Measurements from ENCODE around the gene SLC10A1. TPM values are rescaled to one million over a fixed set of nuclear protein-coding genes. Genes with fewer than 3 reads are reported as not detected.
"Not testable (repeated sequence)": the region's sequence is repeated elsewhere in the genome, so short reads cannot be mapped to it uniquely, and the experiment has no call there.

The SLC10A1 gene
- total RNA-seq, 2 donors from 2014 or later: not detected

GRCh38 chr14:69816216-69816615 is 19.2 kb upstream of the SLC10A1 start:
- Mint-ChIP-seq H3K27me3 (ENCODE audit: insufficient read depth) (peaks cover 1% of the 10 kb centered on the region), H3K36me3 (ENCODE audit: low read depth) (no peaks in the 10 kb centered on the region), H3K4me1 (no peaks in the 10 kb centered on the region), H3K4me3 (no peak overlapping the region), H3K9me3 (no peaks in the 10 kb centered on the region), H3K27ac (no peak overlapping the region)
- Histone ChIP-seq H3K27ac (ENCODE audit: low read depth, low read length) (no peak overlapping the region), H3K4me3 (ENCODE audit: low read length) (no peak overlapping the region), H3K36me3 (ENCODE audit: control insufficient read depth, insufficient read depth, low read length) (no peaks in the 10 kb centered on the region), H3K4me1 (ENCODE audit: control insufficient read depth, insufficient read depth, low read length) (no peaks in the 10 kb centered on the region), H3K27me3 (ENCODE audit: control insufficient read depth, insufficient read depth, low read length, poor library complexity, severe bottlenecking) (peaks cover 5% of the 10 kb centered on the region), H3K9ac (ENCODE audit: extremely low read depth, low read length, poor library complexity, severe bottlenecking) (no peak overlapping the region), H3K9me3 (ENCODE audit: control insufficient read depth, low read length) (no peaks in the 10 kb centered on the region)
- DNase-seq: no peak
- no peak for TF ChIP-seq CTCF (conservative IDR thresholded peaks at IDR 0.05)
- 96 to 100% methylated on average over 2 to 5 of the region's 5 CpGs for WGBS, 2 experiments (ENCODE audit: insufficient coverage in 1 of 2, insufficient read length in 1 of 2)

DNA sequence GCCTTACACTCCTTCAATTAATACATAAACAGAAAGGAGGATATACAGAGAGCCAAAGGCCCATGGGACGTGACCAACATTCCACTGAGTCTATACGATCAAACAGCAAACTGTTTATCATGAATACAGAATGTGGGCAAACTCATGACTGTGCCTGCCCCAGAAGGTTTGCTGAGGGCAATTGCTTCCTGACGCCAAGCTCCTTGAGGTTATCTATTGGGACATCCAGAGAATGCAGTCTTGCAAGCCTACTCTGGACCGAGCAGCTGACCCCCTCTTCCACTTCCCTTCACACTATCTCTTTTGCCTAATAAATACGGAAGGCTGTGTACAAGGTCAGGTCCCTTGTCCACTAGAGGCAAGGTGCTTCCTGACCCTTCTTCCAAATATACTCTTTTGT is 18.5 kb upstream of the SLC10A1 start:
- H3K4me1 Mint-ChIP-seq: no peaks in the 10 kb centered on the region
- H3K27me3 Mint-ChIP-seq (ENCODE audit: insufficient read depth): peaks cover 1% of the 10 kb centered on the region
- Histone ChIP-seq H3K36me3 (ENCODE audit: control insufficient read depth, insufficient read depth, low read length) (no peaks in the 10 kb centered on the region), H3K4me3 (ENCODE audit: low read length) (no peak overlapping the region), H3K9me3 (ENCODE audit: control insufficient read depth, low read length) (no peaks in the 10 kb centered on the region), H3K4me1 (ENCODE audit: control insufficient read depth, insufficient read depth, low read length) (no peaks in the 10 kb centered on the region), H3K27ac (ENCODE audit: low read depth, low read length) (no peak overlapping the region), H3K9ac (ENCODE audit: extremely low read depth, low read length, poor library complexity, severe bottlenecking) (no peak overlapping the region), H3K27me3 (ENCODE audit: control insufficient read depth, insufficient read depth, low read length, poor library complexity, severe bottlenecking) (peaks cover 5% of the 10 kb centered on the region)
- H3K4me3 Mint-ChIP-seq: no peak overlapping the region
- no peaks in the 10 kb centered on the region for H3K9me3 Mint-ChIP-seq
- H3K36me3 Mint-ChIP-seq (ENCODE audit: low read depth): no peaks in the 10 kb centered on the region
- no peak for DNase-seq
- WGBS, 2 experiments (ENCODE audit: insufficient coverage in 1 of 2, insufficient read length in 1 of 2): 93 to 95% methylated on average over 4 to 5 of the region's 5 CpGs
- H3K27ac Mint-ChIP-seq: no peak overlapping the region
- no peak for TF ChIP-seq CTCF (conservative IDR thresholded peaks at IDR 0.05)

DNA sequence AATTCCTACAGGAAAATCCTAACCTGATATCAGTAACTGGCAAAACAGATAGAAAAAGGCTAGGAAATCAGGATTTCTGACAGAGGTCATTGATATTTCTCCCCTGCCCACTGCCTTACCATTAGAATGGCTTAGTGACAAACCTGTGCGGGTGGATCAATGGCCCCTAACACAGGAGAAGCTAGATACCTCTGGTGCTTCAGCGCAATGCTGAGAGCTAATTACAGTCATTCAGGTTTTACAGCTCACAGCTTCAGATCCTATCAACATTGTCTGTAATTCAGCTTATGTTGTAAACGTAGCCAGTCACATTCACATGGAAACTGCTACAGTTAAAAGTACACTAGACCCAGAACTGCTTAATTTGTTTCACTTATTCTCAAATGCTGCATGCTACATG is 17.4 kb upstream of the SLC10A1 start:
- Mint-ChIP-seq H3K9me3 (no peaks in the 10 kb centered on the region), H3K4me3 (no peak overlapping the region), H3K27me3 (ENCODE audit: insufficient read depth) (peaks cover 1% of the 10 kb centered on the region), H3K4me1 (peaks cover 1% of the 10 kb centered on the region), H3K36me3 (ENCODE audit: low read depth) (no peaks in the 10 kb centered on the region), H3K27ac (no peak overlapping the region)
- Histone ChIP-seq H3K27ac (ENCODE audit: low read depth, low read length) (no peak overlapping the region), H3K9me3 (ENCODE audit: control insufficient read depth, low read length) (no peaks in the 10 kb centered on the region), H3K4me3 (ENCODE audit: low read length) (no peak overlapping the region), H3K36me3 (ENCODE audit: control insufficient read depth, insufficient read depth, low read length) (no peaks in the 10 kb centered on the region), H3K9ac (ENCODE audit: extremely low read depth, low read length, poor library complexity, severe bottlenecking) (no peak overlapping the region), H3K27me3 (ENCODE audit: control insufficient read depth, insufficient read depth, low read length, poor library complexity, severe bottlenecking) (peaks cover 5% of the 10 kb centered on the region), H3K4me1 (ENCODE audit: control insufficient read depth, insufficient read depth, low read length) (no peaks in the 10 kb centered on the region)
- DNase-seq: no peak
- no peak for TF ChIP-seq CTCF (conservative IDR thresholded peaks at IDR 0.05)
- 83 to 92% methylated on average over 3 of the region's 3 CpGs for WGBS, 2 experiments (ENCODE audit: insufficient coverage in 1 of 2, insufficient read length in 1 of 2)

GRCh38 chr14:69813346-69813745 is 16.3 kb upstream of the SLC10A1 start:
- H3K9ac ChIP-seq (ENCODE audit: extremely low read depth, low read length, poor library complexity, severe bottlenecking); H3K4me3 Mint-ChIP-seq; H3K4me3 ChIP-seq (ENCODE audit: low read length); H3K4me1 ChIP-seq (ENCODE audit: control insufficient read depth, insufficient read depth, low read length); H3K27ac Mint-ChIP-seq; H3K36me3 ChIP-seq (ENCODE audit: control insufficient read depth, insufficient read depth, low read length); H3K27me3 Mint-ChIP-seq (ENCODE audit: insufficient read depth); H3K9me3 ChIP-seq (ENCODE audit: control insufficient read depth, low read length); DNase-seq; H3K9me3 Mint-ChIP-seq; H3K27ac ChIP-seq (ENCODE audit: low read depth, low read length); H3K36me3 Mint-ChIP-seq (ENCODE audit: low read depth); H3K27me3 ChIP-seq (ENCODE audit: control insufficient read depth, insufficient read depth, low read length, poor library complexity, severe bottlenecking); H3K4me1 Mint-ChIP-seq: not testable (repeated sequence)
- WGBS, 2 experiments (ENCODE audit: insufficient coverage in 1 of 2, insufficient read length in 1 of 2): 92 to 94% methylated on average over 4 to 6 of the region's 6 CpGs
